Prostate gland (tissue), 2 donors: Measurements from ENCODE around the gene BTG2. TPM values are rescaled to one million over a fixed set of nuclear protein-coding genes. Genes with fewer than 3 reads are reported as not detected.
A peak's percentile ranks its signal among the peaks of the same experiment; 100 is the strongest.

Experiments used
- DNase-seq: peaks from one replicate; pipeline ENCODE4 v3.0.0-alpha.2; 2019; ENCODE audit warnings: low spot score
- H3K27ac ChIP-seq, 2 donors: fragments of 200-600 bp; sonication (generic); 2 replicates each; pipeline ENCODE4 v1.5.1; 2017 to 2019
- H3K27me3 ChIP-seq: fragments of 200-600 bp; sonication (generic); replicated peaks from 2 replicates; pipeline ENCODE4 v1.5.1; 2019; ENCODE audit not compliant: insufficient read depth
- H3K36me3 ChIP-seq, 2 donors: fragments of 200-600 bp; sonication (generic); 1 replicate in 1 of 2; 2 replicates in 1 of 2; pipeline versions ENCODE4 v1.5.1 to v1.8.1; 2017 to 2019
- H3K4me1 ChIP-seq: fragments of 200-600 bp; sonication (generic); replicated peaks from 2 replicates; pipeline ENCODE4 v1.5.1; 2019
- H3K4me3 ChIP-seq, 2 donors: fragments of 200-600 bp; sonication (generic); 2 replicates each; pipeline ENCODE4 v1.5.1; 2017 to 2019
- H3K9me3 ChIP-seq: fragments of 200-600 bp; sonication (generic); 2 replicates; pipeline ENCODE4 v1.5.1; 2017
- POLR2A ChIP-seq: fragments of 450-650 bp; IDR thresholded peaks from one replicate; pipeline ENCODE4 v1.6.1; 2016; ENCODE audit warnings: antibody characterized with exemption, mild to moderate bottlenecking
- POLR2AphosphoS5 ChIP-seq: sonication (generic); formaldehyde crosslinking; IDR thresholded peaks from one replicate; pipeline ENCODE4 v1.6.1; 2017; ENCODE audit warnings: antibody characterized with exemption
- WGBS: methylation state at CpG from one replicate; pipeline ENCODE4 v1.1.5; 2018; 5-methylcytosine and 5-hydroxymethylcytosine counted together
- intact Hi-C: fragments of 100-400 bp; cut with DNase I; formaldehyde crosslinking; loops from one replicate; pipeline ENCODE4 v1.14.2; 2022
- total RNA-seq, 2 donors: library from RNA; depleted of rRNA; stranded (reverse); fragments of >200 nt; gene quantifications; one replicate each; pipeline ENCODE4 v1.1.0, GENCODE V29; 2016
- TF ChIP-seq, protein P1 (sequence below), 4 experiments: fragments of 200-600 bp in 2 of 4; fragments of 450-650 bp in 2 of 4; sonication (generic) in 2 of 4; IDR thresholded peaks; 1 replicate in 3 of 4; 2 replicates in 1 of 4; pipeline ENCODE4 v1.5.1; 2016 to 2019; ENCODE audit warnings: antibody characterized with exemption in 4 of 4, mild to moderate bottlenecking in 2 of 4, moderate library complexity in 2 of 4

Gene BTG2
- total RNA-seq, 2 donors from 2014 or later: 91.0 to 131 TPM

DNA sequence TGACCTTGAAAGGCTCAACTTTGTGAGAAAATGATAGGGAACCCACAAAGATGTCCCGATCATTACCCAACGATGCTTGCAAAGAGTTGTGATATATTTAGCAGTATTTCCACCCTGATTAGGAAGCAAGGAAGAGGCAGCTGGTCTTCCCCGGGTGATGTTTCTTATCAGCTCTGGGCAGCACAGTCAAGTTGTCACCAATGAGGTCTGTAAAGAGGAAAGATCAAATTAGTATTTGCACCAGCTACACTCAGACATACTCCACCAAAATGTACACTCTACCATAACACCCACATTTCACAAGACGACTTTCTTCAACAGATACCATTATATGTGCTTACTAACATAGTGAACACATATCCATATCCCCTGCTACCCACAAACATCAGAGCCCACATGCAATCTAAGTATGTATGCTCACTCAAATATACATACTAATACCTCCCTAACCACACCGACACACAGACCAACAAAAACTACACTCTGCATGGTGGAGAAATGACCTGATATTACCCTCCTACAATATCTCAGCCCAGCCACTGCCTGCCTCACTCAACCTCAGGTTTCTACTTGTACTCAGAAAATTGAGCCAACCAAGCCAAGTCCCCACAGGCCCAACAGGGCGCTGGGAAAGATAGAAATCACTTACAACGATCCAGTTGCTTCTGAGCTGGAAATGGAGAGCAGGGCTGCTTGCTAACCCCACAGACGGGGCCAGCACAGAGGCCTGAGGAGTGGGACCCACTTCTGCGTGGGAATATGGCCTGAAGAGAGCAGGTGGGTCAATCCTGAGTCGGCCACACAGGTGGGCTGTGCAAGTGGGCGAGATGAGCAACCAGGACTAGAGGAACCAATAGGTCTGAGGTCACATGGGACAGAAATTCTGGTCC, 4.6 kb upstream of the BTG2 start:
- H3K27me3 ChIP-seq: no peaks in the 10 kb centered on the region
- no peaks in the 10 kb centered on the region for H3K9me3 ChIP-seq
- H3K4me3 ChIP-seq: no peak overlapping the region
- 53% methylated on average over 11 of the region's 11 CpGs for WGBS
- H3K36me3 ChIP-seq: no peaks in the 10 kb centered on the region
- intact Hi-C loops: no loop called here
- H3K4me1 ChIP-seq: no peaks in the 10 kb centered on the region
- peak overlapping the region; percentile 32 to 44 for H3K27ac ChIP-seq
- peak; percentile 51 for DNase-seq
- TF ChIP-seq POLR2AphosphoS5 (peak; percentile 61), POLR2A (no peak)

DNA sequence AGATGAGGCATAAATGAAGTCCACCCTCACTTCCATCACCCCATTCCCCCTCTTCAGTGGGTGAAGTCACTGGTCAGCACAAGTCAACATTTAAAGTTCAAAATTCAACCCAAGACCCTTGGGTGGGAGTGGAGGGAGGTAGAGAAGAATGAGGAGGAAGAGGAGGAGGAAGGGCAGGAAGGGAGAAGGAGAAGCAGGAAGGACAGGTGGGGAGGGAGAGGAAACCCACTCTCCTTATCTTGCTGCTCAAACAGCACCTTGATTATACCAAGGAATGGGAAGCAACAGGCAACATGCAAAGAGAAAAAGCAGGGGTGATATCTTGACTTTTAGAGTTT, 4.0 kb upstream of the BTG2 start:
- no peaks in the 10 kb centered on the region for H3K36me3 ChIP-seq
- no peaks in the 10 kb centered on the region for H3K27me3 ChIP-seq
- H3K9me3 ChIP-seq: no peaks in the 10 kb centered on the region
- TF ChIP-seq, protein P1, sequence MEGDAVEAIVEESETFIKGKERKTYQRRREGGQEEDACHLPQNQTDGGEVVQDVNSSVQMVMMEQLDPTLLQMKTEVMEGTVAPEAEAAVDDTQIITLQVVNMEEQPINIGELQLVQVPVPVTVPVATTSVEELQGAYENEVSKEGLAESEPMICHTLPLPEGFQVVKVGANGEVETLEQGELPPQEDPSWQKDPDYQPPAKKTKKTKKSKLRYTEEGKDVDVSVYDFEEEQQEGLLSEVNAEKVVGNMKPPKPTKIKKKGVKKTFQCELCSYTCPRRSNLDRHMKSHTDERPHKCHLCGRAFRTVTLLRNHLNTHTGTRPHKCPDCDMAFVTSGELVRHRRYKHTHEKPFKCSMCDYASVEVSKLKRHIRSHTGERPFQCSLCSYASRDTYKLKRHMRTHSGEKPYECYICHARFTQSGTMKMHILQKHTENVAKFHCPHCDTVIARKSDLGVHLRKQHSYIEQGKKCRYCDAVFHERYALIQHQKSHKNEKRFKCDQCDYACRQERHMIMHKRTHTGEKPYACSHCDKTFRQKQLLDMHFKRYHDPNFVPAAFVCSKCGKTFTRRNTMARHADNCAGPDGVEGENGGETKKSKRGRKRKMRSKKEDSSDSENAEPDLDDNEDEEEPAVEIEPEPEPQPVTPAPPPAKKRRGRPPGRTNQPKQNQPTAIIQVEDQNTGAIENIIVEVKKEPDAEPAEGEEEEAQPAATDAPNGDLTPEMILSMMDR (IDR thresholded peaks at IDR 0.05): no peak
- TF ChIP-seq POLR2A (no peak), POLR2AphosphoS5 (no peak)
- H3K4me3 ChIP-seq: no peak overlapping the region
- DNase-seq: no peak
- intact Hi-C loops: no loop called here
- H3K4me1 ChIP-seq: no peaks in the 10 kb centered on the region
- H3K27ac ChIP-seq: peak overlapping the region; percentile 32 to 44

GRCh38 chr1:203302456-203302855, 2.9 kb upstream of the BTG2 start:
- Histone ChIP-seq H3K4me1 (no peaks in the 10 kb centered on the region), H3K27ac (no peak overlapping the region), H3K27me3 (no peaks in the 10 kb centered on the region), H3K36me3 (no peaks in the 10 kb centered on the region), H3K4me3 (no peak overlapping the region), H3K9me3 (no peaks in the 10 kb centered on the region)
- TF ChIP-seq POLR2A (no peak), POLR2AphosphoS5 (no peak)
- TF ChIP-seq, protein P1 (IDR thresholded peaks at IDR 0.05): no peak
- intact Hi-C loops: no loop called here
- no peak for DNase-seq
- WGBS: 85% methylated on average over 7 of the region's 7 CpGs

DNA sequence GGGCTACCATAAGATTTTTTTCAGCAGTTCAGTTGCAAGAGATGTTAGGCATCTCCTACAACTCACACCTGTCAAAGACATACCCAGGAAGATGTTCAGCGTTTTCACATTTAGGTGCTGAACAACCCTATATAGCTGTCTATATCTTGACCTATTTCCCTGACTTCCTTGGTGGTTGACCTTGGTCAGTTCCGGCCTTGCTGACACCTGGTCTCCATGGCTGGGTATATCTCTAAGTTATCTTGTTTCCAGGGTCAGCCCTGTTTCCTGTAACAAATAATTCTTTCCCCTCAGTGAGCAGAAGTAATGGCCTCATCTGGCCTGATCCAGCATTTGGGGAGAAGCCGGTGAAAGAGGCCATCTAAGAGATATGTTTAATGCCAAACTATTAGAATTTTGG, 2.4 kb upstream of the BTG2 start:
- H3K27ac ChIP-seq: no peak overlapping the region
- no peaks in the 10 kb centered on the region for H3K4me1 ChIP-seq
- 92% methylated on average over 3 of the region's 3 CpGs for WGBS
- TF ChIP-seq POLR2A (no peak), POLR2AphosphoS5 (no peak)
- TF ChIP-seq, protein P1 (IDR thresholded peaks at IDR 0.05): no peak
- intact Hi-C loops: no loop called here
- no peaks in the 10 kb centered on the region for H3K36me3 ChIP-seq
- no peaks in the 10 kb centered on the region for H3K9me3 ChIP-seq
- no peak overlapping the region for H3K4me3 ChIP-seq
- H3K27me3 ChIP-seq: no peaks in the 10 kb centered on the region
- DNase-seq: no peak

- Histone ChIP-seq H3K36me3 (peaks cover 0 to 4% of the 10 kb centered on the region in 2 donors), H3K4me1 (peaks cover 7% of the 10 kb centered on the region), H3K27me3 (no peaks in the 10 kb centered on the region), H3K27ac (peak overlapping the region; percentile 80 to 99), H3K9me3 (no peaks in the 10 kb centered on the region), H3K4me3 (peak overlapping the region in 1 of 2 donors; percentile 100)
- WGBS: 79% methylated on average over 9 of the region's 9 CpGs
- TF ChIP-seq, protein P1 (IDR thresholded peaks at IDR 0.05): no peak
- no peak for TF ChIP-seq POLR2A
- no peak for TF ChIP-seq POLR2AphosphoS5
- intact Hi-C loops: no loop called here
- DNase-seq: no peak
These were observed 864 bp upstream of the BTG2 start for GRCh38 chr1:203304391-203304918.
